ENCODE data around the gene ALX1. TPM values are rescaled to one million over a fixed set of nuclear protein-coding genes. Genes with fewer than 3 reads are reported as not detected.
A peak's percentile ranks its signal among the peaks of the same experiment; 100 is the strongest.

ALX1 gene
- total RNA-seq, 1 donor from 2014 or later, result not detected

DNA sequence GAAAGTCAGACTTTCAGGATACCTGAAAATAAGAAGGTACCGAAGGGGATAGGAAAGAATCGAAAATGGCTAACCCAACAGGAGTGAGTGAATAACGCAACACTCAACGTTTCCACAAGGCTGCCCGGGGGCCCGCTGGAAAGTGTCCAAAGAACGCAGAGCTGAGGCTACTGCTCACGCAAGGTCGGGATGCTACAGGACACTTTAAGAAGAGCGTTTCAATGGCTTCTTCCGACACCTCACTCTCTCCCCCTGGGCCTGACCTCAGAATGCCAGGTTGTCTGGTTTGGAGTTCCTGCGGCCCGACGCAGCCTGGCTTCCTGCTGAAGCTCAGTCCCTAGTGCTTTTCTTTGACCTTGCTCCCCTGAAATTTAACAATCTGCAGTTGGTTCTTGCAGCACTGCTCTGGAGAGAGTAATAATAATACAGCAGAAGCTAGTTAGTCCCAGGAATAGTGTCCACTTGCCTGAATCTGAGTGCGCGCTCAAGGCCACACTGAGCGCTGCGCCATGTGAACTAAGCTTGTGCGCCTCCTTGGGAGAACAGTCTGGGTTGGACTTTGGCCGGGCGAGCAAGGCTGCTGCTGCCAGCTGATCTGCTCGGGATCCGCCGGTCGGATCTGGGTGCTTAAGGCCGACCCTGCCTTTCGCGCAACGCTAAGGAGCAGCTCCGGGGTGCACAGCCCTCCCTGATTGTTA is 2.0 kb upstream of the ALX1 start:
- no peak for DNase-seq (ENCODE audit: low spot score)
- no peak overlapping the region for H3K4me3 Mint-ChIP-seq (ENCODE audit: low read depth)
- no peaks in the 10 kb centered on the region for H3K36me3 Mint-ChIP-seq (ENCODE audit: low read depth)
- intact Hi-C loops (cut with micrococcal nuclease), result loop anchor here (5.0 kb wide), 1 partner anchor 366 kb away; the partner anchor contains the start of gene SLC6A15
- no peak overlapping the region for H3K27ac Mint-ChIP-seq
- H3K9me3 Mint-ChIP-seq, result no peaks in the 10 kb centered on the region
- H3K27me3 Mint-ChIP-seq (ENCODE audit: low read depth), result peaks cover 75% of the 10 kb centered on the region
- peaks cover 13% of the 10 kb centered on the region for H3K4me1 Mint-ChIP-seq (ENCODE audit: low read depth)

DNA sequence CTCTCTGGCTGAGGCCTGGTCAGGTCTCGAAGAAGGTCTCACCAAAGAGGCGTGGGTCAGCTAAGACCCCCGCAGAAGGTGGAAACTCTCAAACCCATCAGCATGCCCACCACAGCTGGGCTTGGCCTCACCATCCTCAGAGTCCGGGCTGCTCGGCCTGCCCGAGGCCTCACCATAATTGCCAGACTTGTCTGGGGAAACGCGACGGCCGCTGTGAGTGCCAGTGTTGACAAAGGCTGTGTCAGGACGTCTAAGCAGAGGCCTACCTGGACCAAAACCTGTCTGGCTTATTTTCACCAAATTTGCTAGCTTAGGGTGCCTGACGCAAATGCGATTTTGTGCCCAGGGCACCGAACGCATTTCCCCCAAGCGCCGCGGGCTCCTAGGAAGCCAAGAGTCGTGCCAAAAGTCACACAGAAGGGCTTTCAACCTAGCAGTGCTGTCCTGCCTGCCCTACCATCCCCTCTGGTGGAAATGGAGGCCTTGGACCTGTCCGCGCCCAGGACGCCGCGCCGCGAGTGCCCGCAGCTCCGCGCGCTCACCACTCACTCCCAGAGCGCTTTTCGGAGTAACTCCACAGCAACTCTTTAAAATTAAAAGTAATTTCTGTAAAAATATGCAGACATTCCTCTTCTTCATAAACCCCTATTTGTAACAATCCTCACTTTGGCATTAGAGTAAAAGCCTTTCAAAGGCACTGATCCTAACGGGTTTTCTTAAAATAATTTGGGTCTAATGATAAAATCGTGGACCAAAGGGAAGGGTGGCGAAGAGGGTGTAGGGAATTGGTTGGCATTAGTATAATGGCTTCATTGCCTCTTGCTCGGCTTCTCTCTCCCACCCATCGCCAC is 1.2 kb upstream of the ALX1 start:
- no peak overlapping the region for H3K27ac Mint-ChIP-seq
- H3K36me3 Mint-ChIP-seq (ENCODE audit: low read depth), result no peaks in the 10 kb centered on the region
- H3K4me1 Mint-ChIP-seq (ENCODE audit: low read depth), result peaks cover 8% of the 10 kb centered on the region
- no peaks in the 10 kb centered on the region for H3K9me3 Mint-ChIP-seq
- intact Hi-C loops (cut with micrococcal nuclease), result loop anchor here (5.0 kb wide), 1 partner anchor 367 kb away; the partner anchor contains the start of gene SLC6A15
- no peak for DNase-seq (ENCODE audit: low spot score)
- H3K27me3 Mint-ChIP-seq (ENCODE audit: low read depth), result peaks cover 74% of the 10 kb centered on the region
- no peak overlapping the region for H3K4me3 Mint-ChIP-seq (ENCODE audit: low read depth)

DNA sequence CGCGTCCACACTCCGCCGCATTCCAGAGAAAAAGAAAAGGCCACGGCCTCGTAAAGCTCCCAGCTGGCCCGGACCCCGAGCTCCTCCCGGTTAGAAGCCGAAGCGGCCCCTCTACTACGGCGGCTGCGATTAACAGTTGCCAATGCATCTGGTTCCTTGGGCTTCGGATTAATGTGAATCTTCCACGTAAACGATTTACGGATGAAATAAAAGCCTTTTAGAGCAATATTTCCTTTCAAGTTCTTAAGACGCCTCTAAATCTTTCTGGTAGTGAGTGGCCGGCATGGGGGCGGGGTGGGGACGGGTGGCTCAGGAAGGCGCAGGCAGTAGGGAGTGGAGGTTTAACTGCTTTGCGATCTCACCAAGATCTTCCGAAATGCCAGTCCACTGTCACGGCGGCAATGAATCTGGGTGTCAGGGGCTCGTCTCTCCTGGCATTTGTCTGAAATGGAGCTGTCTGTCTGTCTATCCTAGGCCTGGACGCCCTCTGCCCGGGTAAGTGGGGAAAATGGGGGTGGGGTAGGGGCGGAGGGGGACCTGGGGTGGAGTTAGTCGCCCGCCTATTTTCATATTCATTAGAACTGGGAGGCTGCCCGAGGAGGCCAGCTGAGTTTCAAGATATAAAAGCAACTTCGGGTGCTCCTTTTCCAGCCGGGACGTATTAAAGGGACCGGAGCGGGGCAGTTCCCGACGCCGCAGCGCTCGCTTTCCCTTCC is 413 bp upstream of the ALX1 start:
- Mint-ChIP-seq H3K9me3 (no peaks in the 10 kb centered on the region), H3K27me3 (ENCODE audit: low read depth) (peaks cover 67% of the 10 kb centered on the region), H3K4me1 (ENCODE audit: low read depth) (peaks cover 8% of the 10 kb centered on the region), H3K36me3 (ENCODE audit: low read depth) (no peaks in the 10 kb centered on the region), H3K27ac (no peak overlapping the region), H3K4me3 (ENCODE audit: low read depth) (no peak overlapping the region)
- intact Hi-C loops (cut with micrococcal nuclease), result loop anchor here (5.0 kb wide), 1 partner anchor 367 kb away; the partner anchor contains the start of gene SLC6A15
- no peak for DNase-seq (ENCODE audit: low spot score)

DNA sequence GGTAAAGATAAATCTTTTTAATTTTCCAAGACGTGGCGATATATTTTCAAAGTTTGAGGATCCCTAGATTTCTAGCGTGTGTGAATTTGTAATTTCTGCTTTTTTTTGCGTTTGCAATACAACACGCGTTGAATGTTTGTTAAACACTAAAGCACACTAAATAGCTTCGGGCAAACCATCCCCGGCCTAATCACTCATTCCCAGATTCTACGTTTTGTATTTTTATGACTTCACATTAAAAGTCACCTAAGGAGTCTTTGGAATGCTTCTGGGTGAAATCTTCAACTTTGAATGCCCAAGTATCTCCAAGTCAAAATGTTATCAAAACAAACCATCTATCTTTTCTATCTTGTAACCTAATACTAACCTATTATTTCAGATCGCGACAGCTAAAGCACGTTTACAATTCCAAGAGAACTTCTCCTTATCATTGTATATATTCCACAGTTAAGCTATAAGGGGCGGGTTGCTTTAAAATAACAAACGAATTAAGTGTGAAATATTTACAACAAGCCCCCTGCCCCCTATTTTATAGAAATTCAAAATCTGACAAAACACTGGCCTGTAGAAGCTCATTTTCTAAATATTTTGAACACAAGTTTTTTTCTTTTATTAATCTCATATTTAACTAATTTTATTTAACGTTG is 1.1 kb downstream of the ALX1 start:
- peaks cover 8% of the 10 kb centered on the region for H3K4me1 Mint-ChIP-seq (ENCODE audit: low read depth)
- DNase-seq (ENCODE audit: low spot score), result no peak
- H3K4me3 Mint-ChIP-seq (ENCODE audit: low read depth), result peak overlapping the region; percentile 68
- no peak overlapping the region for H3K27ac Mint-ChIP-seq
- intact Hi-C loops (cut with micrococcal nuclease), result no loop called here
- H3K36me3 Mint-ChIP-seq (ENCODE audit: low read depth), result no peaks in the 10 kb centered on the region
- H3K9me3 Mint-ChIP-seq, result no peaks in the 10 kb centered on the region
- H3K27me3 Mint-ChIP-seq (ENCODE audit: low read depth), result peaks cover 63% of the 10 kb centered on the region

DNA sequence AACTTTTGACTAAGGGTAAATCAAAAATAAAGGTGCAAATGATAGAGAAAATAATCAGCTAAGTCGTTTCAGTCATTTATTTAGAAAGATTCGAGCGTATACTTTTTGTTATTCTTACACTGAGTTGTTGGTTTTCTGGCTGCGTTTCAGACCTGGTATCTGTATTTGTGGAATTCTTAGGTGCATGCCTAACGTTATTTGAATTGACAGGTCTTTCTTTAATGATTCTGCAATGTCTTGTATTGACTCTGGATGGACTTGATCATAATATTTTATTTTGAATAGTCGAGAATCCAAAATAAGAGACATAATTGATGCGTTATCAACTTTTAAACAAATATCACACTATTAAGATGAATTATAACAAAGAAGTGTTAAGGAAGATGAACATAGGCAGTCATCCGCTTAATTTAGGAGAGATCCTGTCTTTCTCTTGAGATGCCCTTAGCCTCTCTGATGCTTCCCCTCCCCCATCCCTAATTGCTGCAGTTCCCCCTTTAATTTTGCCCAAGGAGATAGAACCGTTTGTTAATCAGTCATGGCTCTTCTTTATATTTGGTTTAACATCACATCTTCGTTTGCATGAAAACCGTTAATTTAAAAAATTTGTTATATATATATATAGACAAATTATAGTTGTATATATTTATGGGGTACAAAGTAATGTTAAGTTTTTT is 1.8 kb downstream of the ALX1 start:
- Mint-ChIP-seq H3K27me3 (ENCODE audit: low read depth) (peaks cover 57% of the 10 kb centered on the region), H3K9me3 (no peaks in the 10 kb centered on the region), H3K27ac (no peak overlapping the region), H3K4me1 (ENCODE audit: low read depth) (peaks cover 8% of the 10 kb centered on the region), H3K4me3 (ENCODE audit: low read depth) (no peak overlapping the region), H3K36me3 (ENCODE audit: low read depth) (no peaks in the 10 kb centered on the region)
- intact Hi-C loops (cut with micrococcal nuclease), result no loop called here
- DNase-seq (ENCODE audit: low spot score), result no peak

DNA sequence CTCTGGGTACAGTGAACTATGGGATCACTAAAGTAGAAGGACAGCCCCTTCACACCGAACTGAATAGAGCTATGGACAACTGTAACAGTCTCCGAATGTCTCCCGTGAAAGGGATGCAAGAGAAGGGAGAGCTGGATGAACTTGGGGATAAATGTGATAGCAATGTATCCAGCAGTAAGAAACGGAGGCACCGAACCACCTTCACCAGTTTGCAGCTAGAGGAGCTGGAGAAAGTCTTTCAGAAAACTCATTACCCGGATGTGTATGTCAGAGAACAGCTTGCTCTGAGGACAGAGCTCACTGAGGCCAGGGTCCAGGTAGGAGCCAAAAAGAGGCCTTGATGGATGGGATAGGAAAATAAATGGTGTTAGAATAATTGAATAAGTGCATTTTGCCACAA is 3.5 kb downstream of the ALX1 start:
- Mint-ChIP-seq H3K9me3 (no peaks in the 10 kb centered on the region), H3K27ac (no peak overlapping the region), H3K36me3 (ENCODE audit: low read depth) (no peaks in the 10 kb centered on the region), H3K4me3 (ENCODE audit: low read depth) (no peak overlapping the region), H3K27me3 (ENCODE audit: low read depth) (peaks cover 40% of the 10 kb centered on the region), H3K4me1 (ENCODE audit: low read depth) (peaks cover 8% of the 10 kb centered on the region)
- intact Hi-C loops (cut with micrococcal nuclease), result no loop called here
- DNase-seq (ENCODE audit: low spot score), result no peak

DNA sequence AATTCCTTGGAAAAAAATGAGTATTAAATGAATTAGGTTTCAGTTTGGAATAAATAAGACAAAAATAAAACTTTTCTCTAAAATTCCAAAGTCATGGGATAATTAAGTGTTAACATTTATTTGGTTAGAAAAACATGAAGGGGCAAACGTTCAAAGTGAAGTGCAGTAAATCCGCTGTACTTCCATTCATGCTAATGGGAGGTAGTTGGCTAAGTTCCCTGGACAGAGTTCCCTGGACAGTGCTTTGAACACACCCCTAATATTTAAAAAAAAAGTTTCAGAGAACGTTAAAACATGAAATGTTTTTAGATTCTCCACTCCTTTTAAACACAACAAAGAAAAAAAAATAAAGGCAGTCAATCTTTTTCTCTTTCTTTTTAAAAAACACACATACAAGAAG is 16.3 kb downstream of the ALX1 start:
- intact Hi-C loops (cut with micrococcal nuclease), result no loop called here
- H3K27ac Mint-ChIP-seq, result no peak overlapping the region

DNA sequence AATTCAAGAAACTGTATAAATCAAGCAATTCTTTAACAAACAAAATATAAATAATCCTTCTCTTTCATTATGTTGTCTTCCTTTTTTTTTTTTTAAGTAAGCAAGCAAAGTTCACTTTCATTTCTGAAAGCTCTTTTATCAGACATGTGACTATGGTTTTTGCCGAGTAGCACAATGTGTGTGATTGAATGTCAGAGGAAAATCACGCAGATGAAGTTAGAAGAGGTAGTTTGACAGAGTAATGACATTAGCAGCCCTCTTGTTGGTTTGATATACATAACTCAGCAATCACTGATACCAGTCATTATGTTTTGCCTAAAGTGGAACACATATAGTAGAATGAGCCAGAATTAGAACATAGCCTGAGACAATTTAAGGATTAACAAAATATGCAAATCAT is 19.0 kb downstream of the ALX1 start:
- intact Hi-C loops (cut with micrococcal nuclease), result no loop called here
- DNase-seq (ENCODE audit: low spot score), result no peak
- Mint-ChIP-seq H3K4me1 (ENCODE audit: low read depth) (peaks cover 8% of the 10 kb centered on the region), H3K27ac (no peak overlapping the region), H3K27me3 (ENCODE audit: low read depth) (no peaks in the 10 kb centered on the region), H3K4me3 (ENCODE audit: low read depth) (no peak overlapping the region), H3K9me3 (no peaks in the 10 kb centered on the region), H3K36me3 (ENCODE audit: low read depth) (no peaks in the 10 kb centered on the region)

More for the DNA sequence above, 16.3 kb downstream of the ALX1 start:
- Mint-ChIP-seq H3K27me3 (ENCODE audit: low read depth) (no peaks in the 10 kb centered on the region), H3K9me3 (no peaks in the 10 kb centered on the region), H3K4me1 (ENCODE audit: low read depth) (peaks cover 6% of the 10 kb centered on the region), H3K36me3 (ENCODE audit: low read depth) (no peaks in the 10 kb centered on the region), H3K4me3 (ENCODE audit: low read depth) (no peak overlapping the region)
- no peak for DNase-seq (ENCODE audit: low spot score)

DNA sequence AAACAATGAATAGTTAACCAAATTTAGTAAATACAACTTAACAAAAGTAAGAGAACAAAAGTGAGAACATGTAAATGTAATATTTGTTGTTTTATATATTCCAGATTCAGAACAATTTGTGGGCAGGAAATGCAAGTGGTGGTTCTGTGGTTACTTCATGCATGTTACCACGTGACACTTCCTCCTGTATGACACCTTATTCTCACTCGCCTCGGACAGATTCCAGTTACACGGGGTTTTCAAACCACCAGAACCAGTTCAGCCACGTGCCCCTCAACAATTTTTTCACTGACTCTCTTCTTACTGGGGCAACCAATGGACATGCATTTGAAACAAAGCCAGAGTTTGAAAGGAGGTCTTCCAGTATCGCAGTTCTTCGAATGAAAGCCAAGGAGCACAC is 21.0 kb downstream of the ALX1 start:
- Mint-ChIP-seq H3K27ac (no peak overlapping the region), H3K9me3 (no peaks in the 10 kb centered on the region), H3K4me3 (ENCODE audit: low read depth) (no peak overlapping the region), H3K36me3 (ENCODE audit: low read depth) (no peaks in the 10 kb centered on the region), H3K27me3 (ENCODE audit: low read depth) (no peaks in the 10 kb centered on the region), H3K4me1 (ENCODE audit: low read depth) (peaks cover 8% of the 10 kb centered on the region)
- no peak for DNase-seq (ENCODE audit: low spot score)
- intact Hi-C loops (cut with micrococcal nuclease), result no loop called here

DNA sequence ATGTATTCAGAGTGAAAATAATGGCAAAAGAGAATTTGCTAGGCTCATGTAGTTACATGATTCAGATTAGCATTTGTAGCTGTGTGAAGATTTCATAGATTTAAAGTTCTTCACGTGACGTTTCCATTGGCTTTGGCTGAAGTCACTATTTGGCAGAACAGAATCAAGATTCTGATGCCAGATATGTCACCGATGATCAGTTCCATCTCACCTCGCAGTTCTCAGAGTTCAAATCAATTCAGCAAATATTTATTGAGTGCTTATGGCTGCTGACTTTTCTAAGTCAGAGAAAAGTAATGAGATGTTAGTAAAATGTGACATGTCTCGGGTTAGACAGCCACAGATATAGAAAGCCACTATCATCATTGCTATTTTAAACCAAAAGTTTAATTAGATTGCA is 28.4 kb downstream of the ALX1 start:
- DNase-seq (ENCODE audit: low spot score), result no peak
- Mint-ChIP-seq H3K4me1 (ENCODE audit: low read depth) (no peaks in the 10 kb centered on the region), H3K36me3 (ENCODE audit: low read depth) (no peaks in the 10 kb centered on the region), H3K9me3 (no peaks in the 10 kb centered on the region), H3K27me3 (ENCODE audit: low read depth) (no peaks in the 10 kb centered on the region), H3K27ac (no peak overlapping the region), H3K4me3 (ENCODE audit: low read depth) (no peak overlapping the region)
- intact Hi-C loops (cut with micrococcal nuclease), result no loop called here

DNA sequence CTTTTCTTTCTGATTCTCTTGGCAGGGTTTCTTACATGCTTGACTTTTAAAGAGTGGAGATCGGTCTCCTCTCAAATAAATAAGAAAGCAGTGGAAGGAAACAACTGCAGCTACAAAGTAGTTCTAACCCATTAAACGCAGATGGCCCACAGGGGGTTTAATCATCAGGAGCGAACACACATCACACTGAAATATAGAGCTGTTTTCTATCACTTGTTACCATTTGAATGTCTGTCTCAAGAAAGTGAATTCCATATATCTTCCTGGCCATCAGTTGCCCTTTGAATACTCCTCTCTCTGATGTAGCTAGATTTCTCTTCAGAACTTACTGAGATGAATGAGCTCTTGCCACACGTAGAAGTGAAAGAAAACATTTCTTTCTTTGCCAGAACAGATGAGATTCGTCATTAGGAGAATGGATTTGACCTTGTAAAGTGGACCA is 29.1 kb downstream of the ALX1 start:
- no peak overlapping the region for H3K27ac Mint-ChIP-seq
- no peaks in the 10 kb centered on the region for H3K27me3 Mint-ChIP-seq (ENCODE audit: low read depth)
- no peak overlapping the region for H3K4me3 Mint-ChIP-seq (ENCODE audit: low read depth)
- intact Hi-C loops (cut with micrococcal nuclease), result no loop called here
- no peaks in the 10 kb centered on the region for H3K4me1 Mint-ChIP-seq (ENCODE audit: low read depth)
- H3K36me3 Mint-ChIP-seq (ENCODE audit: low read depth), result no peaks in the 10 kb centered on the region
- no peaks in the 10 kb centered on the region for H3K9me3 Mint-ChIP-seq
- DNase-seq (ENCODE audit: low spot score), result no peak

DNA sequence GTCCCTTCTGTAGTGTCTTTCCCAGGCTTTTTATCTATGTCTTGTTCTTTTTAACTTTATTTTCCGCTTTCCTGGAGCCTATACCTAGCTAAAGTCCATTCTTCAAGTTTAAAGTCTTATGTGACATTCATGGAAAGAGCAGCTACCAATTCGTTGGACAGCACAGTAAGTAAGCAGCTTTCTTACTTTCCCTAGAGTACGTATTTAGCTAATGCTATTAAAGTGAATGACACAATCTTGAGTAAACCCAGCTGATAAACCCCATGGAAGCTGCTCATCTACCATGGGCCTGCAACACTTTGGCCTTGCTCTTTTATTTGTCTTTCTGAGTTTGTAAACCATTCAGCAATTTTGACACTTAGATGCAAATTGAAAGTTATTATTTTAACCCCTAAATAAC is 30.0 kb downstream of the ALX1 start:
- Mint-ChIP-seq H3K4me3 (ENCODE audit: low read depth) (no peak overlapping the region), H3K4me1 (ENCODE audit: low read depth) (no peaks in the 10 kb centered on the region), H3K36me3 (ENCODE audit: low read depth) (no peaks in the 10 kb centered on the region), H3K27me3 (ENCODE audit: low read depth) (no peaks in the 10 kb centered on the region), H3K27ac (no peak overlapping the region), H3K9me3 (no peaks in the 10 kb centered on the region)
- intact Hi-C loops (cut with micrococcal nuclease), result no loop called here
- no peak for DNase-seq (ENCODE audit: low spot score)
